HG02588 (cell line): Measurements from ENCODE around the gene RNH1.

Experiments used
- ATAC-seq: cut with Tn5 transposase; IDR thresholded peaks from one replicate; pipeline ENCODE4 v1.9.1; 2021; ENCODE audit warnings: mild to moderate bottlenecking, moderate library complexity; ENCODE audit not compliant: unreplicated experiment

The RNH1 gene

DNA sequence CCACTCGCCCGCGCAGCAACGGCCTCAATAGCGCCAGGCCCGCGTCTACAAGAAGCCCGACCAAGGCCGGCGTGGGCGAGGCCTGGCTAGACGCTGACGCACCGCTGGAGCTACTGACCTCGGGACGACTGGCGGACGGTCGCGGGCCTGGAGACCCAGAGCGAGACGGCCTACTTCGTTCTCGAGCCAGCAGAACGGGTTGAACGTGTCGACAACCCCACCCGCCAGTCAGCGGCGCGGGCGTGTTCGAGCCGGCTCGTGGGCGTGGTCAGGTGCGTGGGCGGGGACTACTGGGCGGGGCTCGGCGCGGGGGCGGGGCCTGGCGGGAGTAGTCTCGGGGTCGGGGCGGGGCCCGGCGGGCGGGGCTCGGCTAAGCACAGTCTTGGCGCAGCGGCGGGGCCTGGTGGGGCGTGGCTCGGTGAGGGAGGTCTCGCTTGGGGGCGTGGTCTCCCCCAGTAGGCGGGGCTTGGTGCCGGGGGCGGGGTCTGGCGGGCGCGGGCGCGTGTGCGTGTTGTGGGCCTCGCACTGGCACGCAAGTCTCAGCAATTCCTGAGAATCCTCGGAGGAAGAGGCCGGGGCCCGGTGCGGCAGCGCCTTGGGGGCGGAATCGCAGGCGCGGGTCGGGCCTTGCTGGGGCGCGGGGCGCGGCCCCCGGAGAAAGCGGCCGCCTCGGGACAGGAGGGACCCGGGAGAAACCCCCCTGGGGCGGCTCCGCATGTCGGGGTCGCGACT, at the start of gene RNH1:
Gene RNH1, minus strand, starts transcription at position 248 of the 732 bp plus-strand sequence. CDS start 5,080 bp downstream, outside the sequence.
- ATAC-seq, result peak; percentile 48

DNA sequence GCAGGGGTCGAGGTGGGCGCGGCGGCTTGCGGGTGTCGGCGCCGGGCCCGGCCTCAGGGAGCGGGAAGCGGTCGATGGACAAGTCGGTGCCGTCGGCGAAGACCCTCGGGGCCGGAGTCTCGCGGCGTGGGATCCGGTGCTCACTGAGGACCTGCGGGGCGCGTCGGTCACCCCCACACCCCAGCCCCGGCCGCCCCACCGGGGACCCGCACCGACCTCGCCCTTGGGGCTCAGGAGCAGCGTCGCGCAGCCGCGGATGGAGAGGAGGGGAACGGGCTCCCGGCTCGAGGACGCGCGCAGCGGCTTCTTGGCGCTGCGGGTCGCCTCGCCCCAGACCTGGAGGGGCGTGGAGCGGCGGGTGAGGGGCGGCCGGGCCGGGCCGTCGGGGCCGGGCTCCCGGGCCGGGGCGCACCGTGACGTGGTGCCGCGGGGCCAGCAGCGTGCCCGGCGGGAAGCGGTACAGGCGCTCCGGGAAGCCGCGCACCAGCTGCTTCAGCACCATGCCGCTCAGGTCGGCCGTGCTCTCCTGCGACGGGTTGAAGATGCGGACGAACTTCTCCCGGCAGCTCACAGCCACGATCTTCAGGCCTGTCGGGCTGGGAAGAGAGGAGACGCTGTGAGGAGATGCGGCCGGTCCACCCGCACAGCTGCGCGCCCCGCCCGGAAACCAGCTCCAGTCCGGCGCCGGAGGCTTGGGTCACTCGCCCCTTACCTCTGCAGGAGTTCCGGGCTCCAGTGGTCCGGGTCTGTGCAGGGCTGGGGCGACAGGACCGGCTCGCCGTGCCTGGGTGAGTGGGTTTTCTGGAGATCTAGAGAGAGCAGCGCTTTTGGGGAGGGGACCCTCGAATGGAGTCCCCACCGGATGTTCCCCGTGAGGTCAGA, 49.0 kb upstream of the RNH1 start:
- ATAC-seq, result no peak

DNA sequence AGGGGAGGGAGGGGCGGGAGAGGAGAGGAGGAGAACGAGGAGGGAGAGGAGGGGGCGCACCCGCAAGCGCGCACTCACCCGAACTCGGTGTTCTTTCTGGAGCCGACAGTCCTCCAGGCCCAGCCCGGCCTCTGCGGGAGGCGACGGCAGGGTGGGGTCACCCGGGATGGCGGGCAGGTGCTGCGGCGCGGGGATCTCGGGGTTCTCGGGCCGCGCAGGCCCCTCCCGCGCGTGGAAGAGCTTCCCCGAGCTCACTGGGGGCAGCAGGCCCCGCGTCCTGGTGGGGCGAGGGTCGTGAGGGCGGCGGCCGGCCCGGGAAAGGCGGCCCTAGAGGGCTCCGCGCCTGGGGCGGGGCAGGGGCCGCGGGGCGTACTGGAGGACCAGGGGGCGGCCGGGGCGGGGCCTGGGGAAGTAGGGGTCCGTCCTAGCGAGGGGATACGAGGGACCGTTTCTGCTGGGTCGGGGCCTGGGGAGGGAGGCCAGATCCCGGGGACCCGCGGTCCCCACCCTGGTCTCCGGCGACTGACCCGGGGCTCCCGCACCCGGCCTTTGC, 48.3 kb upstream of the RNH1 start:
- ATAC-seq, result no peak

DNA sequence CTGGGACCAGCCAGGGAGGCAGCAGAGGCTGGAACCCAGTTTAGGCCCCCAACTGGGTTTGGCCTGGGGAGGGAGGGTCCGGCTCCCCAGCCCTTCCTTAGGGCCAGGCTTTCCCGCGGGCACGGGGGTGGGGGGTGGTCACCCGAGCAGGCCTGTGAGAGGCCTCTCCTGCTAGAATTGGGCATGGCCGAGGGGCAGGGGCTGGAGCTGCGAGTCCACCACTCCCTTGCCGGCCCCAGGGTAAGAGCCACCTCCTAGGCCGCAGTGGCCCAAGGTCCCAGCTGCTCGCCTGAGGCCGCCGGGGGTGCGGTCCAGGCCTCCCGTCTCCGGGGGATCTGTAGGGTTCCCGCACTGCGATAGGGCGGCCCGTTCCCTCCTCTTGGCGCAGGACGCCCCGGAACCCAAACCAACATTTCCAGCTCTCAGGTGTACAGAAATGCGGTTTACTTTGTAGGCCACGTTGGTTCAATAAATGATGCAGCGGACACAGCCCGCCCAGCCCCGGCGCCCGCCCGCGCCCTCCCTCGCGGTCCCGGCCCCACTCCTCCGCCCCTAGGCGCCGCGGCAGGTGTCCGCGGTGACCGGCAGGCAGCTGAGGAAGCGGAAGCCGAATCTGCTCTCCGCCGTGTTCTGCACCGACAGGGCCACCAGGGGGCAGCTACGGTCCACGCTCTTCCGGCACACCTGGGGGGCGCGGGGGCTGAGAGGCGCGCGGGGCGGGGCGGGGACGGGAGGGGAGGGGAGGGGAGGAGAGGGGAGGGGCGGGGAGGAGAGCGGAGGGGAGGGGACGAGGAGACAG, 47.6 kb upstream of the RNH1 start:
- no peak for ATAC-seq

DNA sequence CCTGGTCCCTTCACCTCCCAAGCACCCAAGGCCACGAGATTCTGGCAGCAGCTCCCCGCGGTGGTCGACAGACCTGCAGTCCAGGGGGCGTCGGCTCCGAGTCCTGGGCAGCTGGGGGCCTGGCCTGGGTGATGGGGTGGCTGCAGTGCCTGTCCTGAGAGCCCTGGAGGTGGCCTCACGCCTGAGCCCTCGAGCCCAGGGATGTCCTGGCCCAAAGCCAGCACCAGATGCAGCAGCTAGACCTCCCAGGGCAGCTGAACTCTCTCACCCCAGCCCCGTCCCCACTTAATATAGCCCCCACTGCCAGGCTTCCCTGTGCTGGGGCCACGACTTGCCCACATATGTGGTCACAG, 46.9 kb upstream of the RNH1 start:
- ATAC-seq, result no peak

DNA sequence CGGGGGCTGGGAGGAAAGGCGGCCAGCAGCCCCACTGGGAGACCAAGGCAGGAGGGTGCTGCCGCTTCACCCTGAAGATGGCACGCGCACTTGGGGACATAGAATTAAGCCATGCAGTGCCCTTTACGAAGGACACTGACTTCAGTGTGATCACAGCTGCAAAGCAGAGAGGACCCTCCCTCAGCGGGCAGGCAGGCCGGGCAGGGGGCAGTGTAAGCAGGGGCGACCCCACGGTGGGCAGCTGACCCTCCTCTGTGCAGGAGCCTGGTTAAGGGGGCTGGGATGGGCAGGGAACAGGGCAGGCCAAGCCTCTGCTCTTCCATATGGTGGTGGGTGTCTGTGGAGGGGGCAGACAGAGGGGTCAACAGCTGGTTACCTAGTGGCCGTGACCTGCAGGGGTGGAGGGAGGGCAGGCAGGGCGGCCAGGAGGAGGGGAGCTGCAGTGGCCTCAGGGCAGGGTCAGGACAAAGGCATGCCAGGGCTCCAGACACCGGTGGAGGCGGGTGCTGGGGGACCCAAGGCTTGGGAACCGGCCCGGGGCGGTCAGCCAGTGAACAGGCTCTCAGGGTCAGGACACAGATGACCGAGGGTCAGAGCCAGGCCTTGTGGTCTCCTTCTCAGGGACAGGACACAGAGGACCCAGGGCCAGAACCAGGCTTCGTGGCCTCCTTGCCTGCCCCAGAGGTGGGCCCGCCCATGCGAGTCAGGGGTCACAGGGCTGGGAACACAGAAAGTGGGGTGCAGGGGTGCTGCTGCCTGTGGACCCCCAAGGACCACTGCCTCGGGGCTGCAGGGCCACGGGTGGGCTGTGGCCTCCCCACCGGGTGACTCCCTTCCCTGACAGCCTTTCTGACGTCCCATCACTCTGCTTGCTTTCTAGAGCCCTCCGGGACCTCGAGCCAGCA, 46.3 kb upstream of the RNH1 start:
- ATAC-seq, result no peak

DNA sequence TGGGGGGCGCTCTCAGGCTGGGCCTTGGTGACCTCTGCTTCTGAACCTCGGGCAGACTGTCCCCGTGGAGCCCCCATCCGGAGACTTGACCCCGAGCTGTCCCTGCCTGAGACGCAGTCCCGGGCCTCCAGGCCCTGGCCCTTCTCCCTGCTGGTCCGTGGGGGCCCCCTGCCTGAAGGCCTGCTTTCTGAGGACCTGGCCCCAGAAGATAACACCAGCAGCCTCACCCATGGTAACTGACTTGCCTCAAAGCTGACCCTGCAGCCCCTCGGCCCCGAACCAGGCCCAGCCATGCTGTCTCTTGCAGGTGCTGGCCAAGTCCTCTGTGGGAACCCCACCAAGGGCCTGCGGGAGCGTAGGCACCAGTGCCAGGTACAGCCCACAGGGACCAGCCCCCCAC, 44.6 kb upstream of the RNH1 start:
- no peak for ATAC-seq

DNA sequence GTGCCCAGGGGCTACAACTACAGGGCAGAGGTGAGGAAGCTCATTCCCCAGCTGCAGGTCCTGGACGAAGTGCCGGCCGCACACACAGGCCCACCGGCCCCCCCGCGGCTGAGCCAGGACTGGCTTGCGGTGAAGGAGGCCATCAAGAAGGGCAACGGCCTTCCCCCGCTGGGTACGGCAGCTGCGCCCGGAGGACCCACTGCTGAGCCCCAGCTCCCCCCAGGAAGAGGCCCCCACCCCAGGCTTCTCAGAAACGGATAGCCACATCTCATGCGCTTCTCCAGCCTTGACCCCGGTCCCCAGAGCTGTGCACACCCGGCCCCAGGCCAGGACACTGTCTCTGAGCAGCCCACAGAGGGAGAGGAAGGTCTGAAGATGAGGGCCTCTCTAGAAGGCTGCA, 44.1 kb upstream of the RNH1 start:
- no peak for ATAC-seq

DNA sequence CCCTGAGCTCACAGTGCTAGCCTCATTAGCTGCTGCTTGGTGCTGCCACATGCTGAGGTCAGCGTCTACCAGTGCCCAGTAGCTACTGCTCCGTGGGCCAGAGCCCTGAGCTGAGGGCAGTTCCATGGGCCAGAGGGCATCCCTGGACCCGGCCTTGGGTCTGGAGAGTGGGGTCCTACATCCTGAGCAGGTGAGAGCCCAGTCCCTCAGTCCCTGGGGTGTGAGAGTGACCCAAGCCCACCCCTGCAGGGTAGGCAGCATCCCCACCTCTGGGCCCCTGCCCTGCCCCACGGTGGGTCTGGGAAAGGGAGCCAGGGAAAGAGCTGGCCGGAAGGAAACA, 43.7 kb upstream of the RNH1 start:
- ATAC-seq, result no peak

DNA sequence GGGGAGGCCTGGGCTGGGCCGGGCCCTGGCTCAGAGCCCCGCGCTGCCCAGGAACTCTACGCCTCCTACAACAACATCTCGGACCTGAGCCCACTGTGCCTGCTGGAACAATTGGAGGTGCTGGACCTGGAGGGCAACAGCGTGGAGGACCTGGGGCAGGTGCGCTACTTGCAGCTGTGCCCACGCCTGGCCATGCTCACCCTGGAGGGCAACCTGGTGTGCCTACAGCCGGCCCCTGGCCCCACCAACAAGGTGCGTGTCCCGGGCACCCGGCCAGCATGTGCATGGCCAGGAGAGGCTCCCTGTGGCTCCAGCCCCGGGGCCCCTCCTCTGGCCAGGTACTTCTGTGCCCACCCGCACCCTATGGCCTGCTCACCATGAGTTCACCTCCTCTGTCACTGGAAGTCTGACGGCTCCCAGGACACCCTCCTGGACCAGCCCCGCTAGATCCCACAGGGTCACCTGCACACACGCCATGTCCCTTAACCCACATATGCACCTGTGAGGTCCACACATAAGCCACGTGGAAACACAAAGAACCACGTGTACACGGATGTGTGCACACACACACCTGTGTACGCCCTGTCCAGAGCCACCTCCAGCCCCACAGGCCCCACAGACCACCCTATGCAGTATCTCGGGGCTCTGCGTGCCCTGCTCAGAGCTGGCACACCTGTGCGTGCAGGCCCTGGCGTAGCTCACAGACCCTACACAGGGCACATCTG, 43.1 kb upstream of the RNH1 start:
- ATAC-seq, result no peak

DNA sequence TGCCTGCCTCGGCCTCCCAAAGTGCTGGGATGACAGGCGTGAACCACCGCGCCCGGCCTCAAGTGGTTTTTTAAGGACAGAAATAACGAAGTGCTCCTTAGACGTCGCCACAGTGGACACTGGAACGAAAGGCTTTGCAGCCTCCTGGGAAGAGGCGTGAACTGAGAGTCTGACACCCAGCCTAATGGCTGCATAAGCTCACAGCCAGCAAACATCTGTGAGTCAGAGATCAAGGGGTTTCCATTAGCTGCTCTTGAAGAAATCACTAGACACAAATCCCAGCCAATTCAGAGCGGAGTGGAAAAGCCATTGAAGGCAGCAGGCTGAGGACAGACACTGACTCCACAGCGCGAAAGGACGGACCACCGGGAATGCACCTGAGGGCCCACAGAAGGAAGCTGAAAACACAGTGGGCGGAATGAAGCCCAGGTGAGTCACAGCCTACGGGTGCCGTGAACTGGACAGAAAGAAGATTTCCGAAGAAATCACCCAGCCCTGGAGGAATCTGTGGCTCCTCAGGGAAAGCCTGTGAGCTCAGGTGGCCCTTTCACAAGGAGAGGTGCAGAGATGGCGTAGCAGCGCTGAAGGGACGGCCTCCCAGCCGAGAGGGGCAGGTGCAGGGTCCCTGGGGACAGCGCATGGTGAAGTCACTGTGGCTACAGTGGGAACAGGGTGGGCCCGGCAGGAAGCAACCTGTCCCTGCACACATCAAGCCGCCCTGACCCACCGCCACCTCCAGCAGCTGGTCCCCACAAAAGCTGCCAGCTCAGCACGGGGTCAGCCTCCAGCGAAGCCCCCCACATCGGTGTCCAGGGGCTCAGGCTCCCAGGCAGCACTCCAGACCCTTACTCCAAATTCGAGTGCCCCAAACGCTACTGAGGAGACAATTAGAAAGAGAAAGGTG, 41.9 kb upstream of the RNH1 start:
- no peak for ATAC-seq

DNA sequence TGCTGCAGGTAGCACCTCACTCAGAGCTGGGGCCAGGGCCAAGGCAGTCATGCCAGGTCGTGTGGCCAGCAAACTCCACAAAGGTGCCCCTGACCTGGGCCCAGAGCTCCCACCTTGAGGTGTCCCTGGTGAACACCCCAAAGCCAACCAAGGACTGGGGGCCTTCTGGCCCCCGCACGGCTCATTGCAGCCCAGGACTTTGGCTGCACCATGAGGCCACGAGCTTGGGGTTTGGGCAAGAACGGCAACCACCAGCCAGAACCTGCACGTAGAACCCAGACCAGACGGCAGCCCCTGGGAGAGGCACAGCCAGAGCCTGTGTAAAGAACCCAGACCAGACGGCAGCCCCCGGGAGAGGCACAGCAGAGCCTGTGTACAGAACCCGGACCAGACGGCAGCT, 38.1 kb upstream of the RNH1 start:
- ATAC-seq, result no peak

DNA sequence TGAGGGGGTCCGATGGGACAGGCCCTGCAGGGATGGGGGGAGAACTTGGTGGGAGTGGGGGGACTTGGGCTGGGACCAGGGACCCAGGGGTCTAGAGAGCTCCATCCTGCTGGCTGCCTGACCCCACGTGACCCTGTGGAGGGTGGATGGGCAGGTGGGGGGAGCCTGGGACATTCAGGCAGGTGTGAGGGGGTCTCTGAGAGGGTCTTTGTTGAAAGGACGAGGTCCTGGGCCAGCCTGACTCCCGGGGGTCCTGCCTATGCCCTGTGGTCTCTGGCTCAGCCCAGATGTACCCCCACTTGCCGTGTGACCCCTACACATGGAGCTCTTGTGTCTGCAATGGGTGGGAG, 37.8 kb upstream of the RNH1 start:
- ATAC-seq, result no peak

DNA sequence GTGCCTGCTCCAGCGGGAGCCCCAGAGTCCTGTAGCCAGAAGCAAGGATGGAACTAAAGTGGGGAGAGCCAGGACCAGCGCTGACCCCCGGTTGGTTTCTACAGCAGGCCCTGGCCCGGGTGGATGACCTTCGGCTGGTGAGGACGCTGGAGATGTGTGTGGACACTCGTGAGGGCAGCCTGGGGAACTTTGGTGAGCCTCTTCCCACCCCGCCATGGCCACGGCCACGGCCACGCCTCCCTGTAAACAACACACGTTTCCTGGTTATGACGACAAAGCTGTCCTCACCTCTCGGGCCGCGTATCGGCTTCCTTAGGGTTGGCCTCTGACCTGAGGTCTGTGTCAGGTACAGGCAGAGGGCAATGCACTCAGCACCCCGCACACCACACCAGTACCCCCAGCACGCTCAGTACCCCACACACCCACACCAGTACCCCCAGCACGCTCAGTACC, 34.4 kb upstream of the RNH1 start:
- ATAC-seq, result no peak

DNA sequence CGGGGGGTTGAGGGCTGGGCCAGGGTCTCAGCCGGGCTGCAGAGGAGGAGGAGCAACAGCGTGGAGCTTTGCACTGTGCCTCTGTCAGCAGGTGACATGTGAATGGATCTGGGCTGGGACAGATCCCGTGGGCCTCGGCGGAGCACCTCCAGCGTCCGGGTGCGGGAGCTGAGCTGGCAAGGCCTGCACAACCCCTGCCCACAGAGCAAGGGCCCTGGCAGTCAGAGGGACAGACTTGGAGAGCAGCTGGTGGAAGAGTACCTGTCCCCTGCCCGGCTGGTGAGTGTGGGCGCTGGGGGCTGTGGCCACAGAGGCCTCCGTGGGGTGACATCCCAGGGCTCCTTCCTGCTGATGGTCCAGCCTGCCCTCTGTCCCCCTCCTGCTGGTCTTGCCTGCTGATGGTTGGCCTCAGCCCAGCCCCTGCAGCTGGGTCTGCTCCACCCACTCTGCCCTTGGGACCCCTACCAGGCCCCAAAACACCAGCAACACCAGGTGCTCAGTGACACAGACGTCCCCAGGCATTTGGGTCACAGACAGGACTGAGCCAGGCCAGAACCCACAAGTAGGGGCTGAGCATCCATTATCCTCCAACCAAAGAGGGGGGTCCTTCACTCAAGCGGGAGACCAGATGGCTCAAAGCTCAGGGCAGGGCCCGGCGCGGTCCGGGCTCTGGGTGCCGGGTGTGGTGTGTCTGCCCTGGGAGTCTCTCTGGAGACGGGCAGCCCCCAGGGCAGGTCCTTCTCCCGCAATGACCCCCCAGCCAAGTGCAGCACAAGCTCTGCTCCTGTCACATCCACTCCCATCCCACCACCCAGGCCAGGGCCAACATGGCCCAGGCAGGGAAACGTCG, 33.8 kb upstream of the RNH1 start:
- no peak for ATAC-seq

DNA sequence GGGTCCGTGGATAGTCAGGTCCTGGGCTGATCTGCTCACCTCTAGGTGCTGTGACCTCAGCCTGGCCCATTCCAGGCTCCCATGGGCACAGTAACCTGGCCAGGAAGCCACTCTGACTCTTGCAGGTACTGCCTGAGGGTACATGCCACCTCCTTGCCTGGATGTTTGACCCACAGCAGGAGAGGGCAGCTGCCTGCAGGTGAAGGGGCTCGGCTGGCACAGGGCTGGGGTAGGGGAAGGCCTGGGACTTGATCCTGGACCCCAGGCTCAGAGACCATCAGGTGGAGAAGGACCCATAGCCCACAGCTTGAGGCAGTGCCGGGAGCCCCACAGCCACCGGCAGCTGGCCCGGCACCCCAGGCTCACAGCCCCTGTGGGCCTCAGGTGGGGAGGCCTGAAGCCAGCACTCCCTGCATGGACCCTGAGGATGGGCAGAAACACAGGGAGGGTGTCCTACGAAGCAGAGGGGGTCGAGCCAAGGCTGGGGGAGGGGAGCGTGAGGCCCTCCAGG, 33.0 kb upstream of the RNH1 start:
- no peak for ATAC-seq

DNA sequence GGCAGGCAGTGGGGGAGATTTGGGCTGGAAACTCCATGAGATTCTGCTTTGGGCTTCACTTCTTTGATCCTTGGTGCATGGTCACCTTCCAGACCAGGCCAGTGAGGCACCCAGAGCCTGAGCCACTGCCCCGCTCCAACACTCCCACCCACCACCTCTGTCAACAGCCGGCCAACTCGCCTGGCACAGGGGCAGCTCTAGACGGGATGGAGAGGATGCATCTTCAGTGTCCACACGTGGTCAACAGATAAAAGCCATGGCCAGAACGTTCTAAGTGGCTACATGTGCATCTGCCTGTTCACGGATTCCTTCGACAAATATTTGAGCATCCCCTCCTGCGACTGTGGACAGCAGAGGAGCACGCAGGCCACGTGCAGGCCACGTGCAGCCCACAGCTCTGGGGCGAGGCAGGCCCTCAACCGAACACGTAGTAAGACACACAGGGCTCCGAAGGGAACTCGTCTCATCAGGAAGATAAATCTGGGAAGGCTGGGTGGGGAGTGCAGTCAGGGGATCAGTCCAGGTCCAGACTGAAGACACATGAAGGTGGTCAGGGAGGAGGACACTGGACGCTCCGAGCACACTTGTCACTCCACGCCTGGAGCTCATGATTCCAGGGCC, 31.5 kb upstream of the RNH1 start:
- ATAC-seq, result no peak
